Small intestine (tissue), 7 donors: ENCODE results near the gene TMEM225. TPM values are rescaled to one million over a fixed set of nuclear protein-coding genes. Genes with fewer than 3 reads are reported as not detected.

Source experiments
- DNase-seq, 2 donors: peaks; one replicate each; pipeline versions ENCODE4 v3.0.0 to v3.0.0-alpha.2; 2013
- FAIRE-seq: peaks from 2 replicates; lab custom pipeline; 2012; peaks lifted over from hg19 to GRCh38; lab: Jason Lieb, UNC
- H3K27ac ChIP-seq, 3 donors: one replicate each; pipeline ENCODE4 v1.5.1; 2013; ENCODE audit warnings: low read length in 2 of 3, mild to moderate bottlenecking in 2 of 3, control low read depth in 1 of 3, inconsistent platforms in 1 of 3, low read depth in 1 of 3, moderate library complexity in 1 of 3
- H3K27me3 ChIP-seq, 3 donors: one replicate each; pipeline ENCODE4 v1.6.1; 2013; ENCODE audit warnings: low read length in 3 of 3, inconsistent platforms in 1 of 3; ENCODE audit not compliant: control insufficient read depth in 3 of 3, insufficient read depth in 3 of 3
- H3K36me3 ChIP-seq, 3 donors: one replicate each; pipeline ENCODE4 v1.6.1; 2013; ENCODE audit warnings: low read length in 3 of 3, inconsistent platforms in 1 of 3, low read depth in 1 of 3, mild to moderate bottlenecking in 1 of 3, moderate library complexity in 1 of 3; ENCODE audit not compliant: control insufficient read depth in 3 of 3, insufficient read depth in 2 of 3
- H3K4me1 ChIP-seq, 3 donors: one replicate each; pipeline ENCODE4 v1.6.1; 2013; ENCODE audit warnings: low read length in 2 of 3, inconsistent platforms in 1 of 3, low read depth in 1 of 3, mild to moderate bottlenecking in 1 of 3, moderate library complexity in 1 of 3; ENCODE audit not compliant: control insufficient read depth in 3 of 3, insufficient read depth in 2 of 3
- H3K4me3 ChIP-seq, 3 donors: one replicate each; pipeline ENCODE4 v1.5.1; 2013; ENCODE audit warnings: low read length in 3 of 3, control low read depth in 1 of 3, inconsistent platforms in 1 of 3, low read depth in 1 of 3, mild to moderate bottlenecking in 1 of 3, moderate library complexity in 1 of 3
- H3K9me3 ChIP-seq, 2 donors: one replicate each; pipeline ENCODE4 v1.6.1; 2013; ENCODE audit warnings: low read depth in 1 of 2, low read length in 1 of 2; ENCODE audit not compliant: control insufficient read depth in 2 of 2, insufficient read depth in 1 of 2
- WGBS, 3 donors: extraction: QIAGEN DNeasy Blood & Tissue Kit; methylation state at CpG; one replicate each; pipeline ENCODE4 v1.1.7; 2013; 5-methylcytosine and 5-hydroxymethylcytosine counted together
- polyA plus RNA-seq, 4 donors: library from polyadenylated mRNA; stranded (reverse) in 3 of 4; unstranded in 1 of 4; fragments of 200-250 nt in 3 of 4; fragments of 120-200 nt in 1 of 4; gene quantifications; one replicate each; pipeline versions ENCODE4 v1.2.1 to v1.2.3, GENCODE V29; 2013
- donor health status: healthy with polysubstance abuse.
- donor health status: control.
- donor health status: control.
- donor health status: Bipolar disorder and iron deficiency.
- donor health status: healthy.

The TMEM225 gene
- polyA plus RNA-seq, 4 donors: not detected

- FAIRE-seq: no peak
- 74 to 81% (median 81%) methylated on average over 6 of the region's 6 CpGs for WGBS, 3 donors
- no peaks in the 10 kb centered on the region for H3K27me3 ChIP-seq
- no peak overlapping the region for H3K27ac ChIP-seq
- no peaks in the 10 kb centered on the region for H3K9me3 ChIP-seq
- no peaks in the 10 kb centered on the region for H3K4me1 ChIP-seq
- no peaks in the 10 kb centered on the region for H3K36me3 ChIP-seq
- DNase-seq: no peak
- no peak overlapping the region for H3K4me3 ChIP-seq
These were observed 44.3 kb downstream of the TMEM225 start for GRCh38 chr11:123841174-123841573.

GRCh38 chr11:123839131-123839530 is 46.3 kb downstream of the TMEM225 start:
- H3K27me3 ChIP-seq: no peaks in the 10 kb centered on the region
- no peaks in the 10 kb centered on the region for H3K4me1 ChIP-seq
- DNase-seq: no peak
- WGBS, 3 donors: 81 to 87% (median 82%) methylated on average over 5 of the region's 5 CpGs
- no peak for FAIRE-seq
- H3K27ac ChIP-seq: no peak overlapping the region
- no peaks in the 10 kb centered on the region for H3K9me3 ChIP-seq
- no peak overlapping the region for H3K4me3 ChIP-seq
- H3K36me3 ChIP-seq: no peaks in the 10 kb centered on the region

GRCh38 chr11:123838659-123839058 is 46.8 kb downstream of the TMEM225 start:
- H3K4me3 ChIP-seq: no peak overlapping the region
- WGBS, 3 donors: 10 to 57% (median 24%) methylated on average over 1 of the region's 1 CpG
- H3K27me3 ChIP-seq: no peaks in the 10 kb centered on the region
- no peaks in the 10 kb centered on the region for H3K9me3 ChIP-seq
- no peaks in the 10 kb centered on the region for H3K4me1 ChIP-seq
- DNase-seq (no peak), FAIRE-seq (no peak)
- no peak overlapping the region for H3K27ac ChIP-seq
- H3K36me3 ChIP-seq: no peaks in the 10 kb centered on the region

- Histone ChIP-seq H3K9me3 (no peaks in the 10 kb centered on the region), H3K36me3 (no peaks in the 10 kb centered on the region), H3K4me1 (no peaks in the 10 kb centered on the region), H3K27ac (no peak overlapping the region), H3K4me3 (no peak overlapping the region), H3K27me3 (no peaks in the 10 kb centered on the region)
- FAIRE-seq: no peak
- 36 to 50% (median 36%) methylated on average over 3 of the region's 3 CpGs for WGBS, 3 donors
- DNase-seq: no peak
These were observed 47.3 kb downstream of the TMEM225 start for GRCh38 chr11:123838199-123838598.

- H3K27me3 ChIP-seq: peaks cover 0 to 4% (median 0%) of the 10 kb centered on the region in 3 donors
- no peaks in the 10 kb centered on the region for H3K4me1 ChIP-seq
- FAIRE-seq: no peak
- WGBS, 3 donors: 75 to 80% (median 77%) methylated on average over 2 of the region's 2 CpGs
- DNase-seq: no peak
- H3K9me3 ChIP-seq: no peaks in the 10 kb centered on the region
- H3K36me3 ChIP-seq: no peaks in the 10 kb centered on the region
- no peak overlapping the region for H3K27ac ChIP-seq
- no peak overlapping the region for H3K4me3 ChIP-seq
These were observed 52.4 kb downstream of the TMEM225 start for GRCh38 chr11:123833095-123833494.

Other genes with a start within 250 kb of the TMEM225 start
- 1 to 10 TPM in 2 of 4 donors, under 1 TPM in 2; under 0.01 to 2.6 (median 0.93) TPM for gene SCN3B, start 231.0 kb downstream of the TMEM225 start, polyA plus RNA-seq
- 10 to 100 TPM in 1 of 4 donors, 1 to 10 TPM in 3; 3.6 to 14.8 (median 5.6) TPM for gene ZNF202, start 144.0 kb downstream of the TMEM225 start, polyA plus RNA-seq
- gene OR6X1, start 131.2 kb downstream of the TMEM225 start, polyA plus RNA-seq: not detected
- gene OR6M1, start 79.3 kb downstream of the TMEM225 start, polyA plus RNA-seq: not detected
- not detected for gene OR8D4, start 16.5 kb upstream of the TMEM225 start, polyA plus RNA-seq
- not detected for gene OR4D5, start 53.9 kb upstream of the TMEM225 start, polyA plus RNA-seq
- not detected for gene OR6T1, start 58.2 kb upstream of the TMEM225 start, polyA plus RNA-seq
- not detected for gene OR10S1, start 92.1 kb upstream of the TMEM225 start, polyA plus RNA-seq
- not detected for gene OR10G6, start 109.5 kb upstream of the TMEM225 start, polyA plus RNA-seq
- not detected for gene OR10G4, start 127.3 kb upstream of the TMEM225 start, polyA plus RNA-seq
- gene OR10G9, start 137.3 kb upstream of the TMEM225 start, polyA plus RNA-seq: not detected
- not detected for gene OR10G8, start 141.1 kb upstream of the TMEM225 start, polyA plus RNA-seq
- gene OR10G7, start 155.7 kb upstream of the TMEM225 start, polyA plus RNA-seq: not detected
- gene VWA5A, start 229.8 kb upstream of the TMEM225 start, polyA plus RNA-seq: 10 to 100 TPM; 21.9 to 38.2 (median 28.7) TPM